IPS-NIHi11 (cell line): ENCODE data around the gene HOXC11.

Experiments used
- DNase-seq: peaks from one replicate; pipeline ENCODE4 v3.0.0; 2012; ENCODE audit warnings: mixed read lengths, low spot score

Gene HOXC11

DNA sequence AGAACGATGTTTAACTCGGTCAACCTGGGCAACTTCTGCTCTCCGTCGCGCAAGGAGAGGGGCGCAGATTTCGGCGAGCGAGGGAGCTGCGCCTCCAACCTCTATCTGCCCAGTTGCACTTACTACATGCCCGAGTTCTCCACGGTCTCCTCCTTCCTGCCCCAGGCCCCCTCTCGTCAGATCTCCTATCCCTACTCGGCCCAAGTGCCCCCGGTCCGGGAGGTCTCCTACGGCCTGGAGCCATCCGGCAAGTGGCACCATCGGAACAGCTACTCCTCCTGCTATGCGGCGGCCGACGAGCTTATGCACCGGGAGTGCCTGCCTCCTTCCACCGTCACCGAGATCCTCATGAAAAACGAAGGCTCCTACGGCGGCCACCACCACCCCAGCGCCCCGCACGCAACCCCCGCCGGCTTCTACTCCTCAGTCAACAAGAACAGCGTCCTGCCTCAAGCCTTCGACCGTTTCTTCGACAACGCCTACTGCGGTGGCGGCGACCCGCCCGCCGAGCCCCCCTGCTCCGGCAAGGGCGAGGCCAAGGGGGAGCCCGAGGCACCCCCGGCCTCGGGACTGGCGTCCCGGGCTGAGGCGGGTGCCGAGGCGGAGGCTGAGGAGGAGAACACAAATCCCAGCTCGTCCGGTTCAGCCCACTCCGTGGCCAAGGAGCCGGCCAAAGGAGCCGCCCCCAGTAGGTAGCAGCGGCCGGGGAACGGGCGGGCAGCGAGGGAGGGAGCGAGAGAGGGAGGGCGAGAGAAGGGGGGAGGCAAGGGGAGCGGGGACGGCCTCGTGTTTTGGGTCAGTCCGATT lies 513 bp downstream of the HOXC11 start:
- DNase-seq: peak; percentile 63

GRCh38 chr12:53974084-53975063 lies 1.4 kb downstream of the HOXC11 start, which contains the start of gene HOTAIR:
Gene HOTAIR (minus strand): TSS chr12:53974954.
- no peak for DNase-seq

GRCh38 chr12:53975064-53975471 lies 2.1 kb downstream of the HOXC11 start:
- DNase-seq: no peak

GRCh38 chr12:53975479-53976152 lies 2.7 kb downstream of the HOXC11 start:
- no peak for DNase-seq

DNA sequence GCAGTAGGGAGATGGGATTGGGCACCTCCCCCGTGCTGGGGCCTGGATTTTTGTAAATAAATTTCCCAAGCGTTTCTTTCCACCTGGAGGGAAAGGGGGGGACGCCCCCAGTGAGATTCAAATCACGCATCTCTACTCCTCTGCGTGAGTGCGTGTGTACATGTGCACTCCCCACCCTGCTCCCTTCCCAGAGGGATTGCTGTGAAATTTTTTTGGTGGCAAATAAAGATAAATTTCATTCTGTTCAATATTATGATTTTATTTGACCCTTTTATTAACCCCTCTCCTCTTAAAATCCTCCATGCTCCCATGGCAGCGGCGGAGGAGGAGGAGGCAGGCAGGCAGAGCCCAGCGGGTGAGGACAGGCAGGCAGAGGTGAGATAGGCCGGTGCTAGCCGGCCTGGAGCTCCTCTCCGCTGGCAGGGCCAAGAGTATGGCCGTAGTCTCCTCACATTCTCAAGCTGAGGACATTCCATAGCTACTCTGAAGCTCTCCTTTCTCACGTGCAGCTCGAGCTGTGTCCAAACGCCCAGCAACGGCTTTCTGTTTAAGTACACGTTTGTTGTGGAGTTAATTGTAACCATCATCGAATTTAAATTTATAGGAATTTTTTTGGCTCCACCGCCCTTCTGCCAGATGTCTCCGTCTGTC lies 3.4 kb downstream of the HOXC11 start:
- no peak for DNase-seq

DNA sequence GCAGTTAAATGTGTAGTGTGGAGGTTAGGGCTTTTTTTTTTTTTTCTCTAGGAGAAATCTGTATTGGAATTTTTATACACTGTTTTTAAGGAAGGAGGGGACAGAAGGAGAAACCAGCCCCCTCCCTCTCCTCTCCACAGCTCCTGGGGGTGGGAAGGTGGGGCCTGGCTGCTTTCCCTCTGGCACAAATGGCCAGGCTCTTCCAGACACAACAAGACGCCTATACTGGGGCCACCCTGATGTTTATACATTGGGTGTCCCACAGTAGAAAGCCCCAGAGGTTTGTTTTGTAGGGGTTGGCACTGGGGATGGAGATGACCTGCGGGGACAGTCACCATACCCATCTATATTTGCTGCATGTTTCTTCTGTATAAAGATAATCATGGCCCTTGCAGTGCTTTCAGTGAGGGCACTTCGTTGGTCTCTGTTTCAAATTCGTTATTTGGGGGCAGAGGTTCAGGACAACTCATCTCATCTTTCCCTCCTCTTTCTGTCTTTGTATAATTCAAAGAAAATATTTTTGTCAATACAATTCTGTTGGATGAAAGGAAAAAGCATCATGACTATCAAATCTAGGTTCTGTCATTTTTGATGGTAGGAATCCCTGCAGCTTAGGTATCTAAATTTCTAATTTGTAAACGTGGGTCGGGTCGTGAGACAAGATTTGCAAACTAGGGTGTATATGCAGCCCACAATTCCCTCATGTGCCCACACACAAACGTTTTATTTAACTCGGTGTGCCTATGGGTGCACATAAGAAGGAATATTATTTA lies 4.1 kb downstream of the HOXC11 start:
- no peak for DNase-seq

DNA sequence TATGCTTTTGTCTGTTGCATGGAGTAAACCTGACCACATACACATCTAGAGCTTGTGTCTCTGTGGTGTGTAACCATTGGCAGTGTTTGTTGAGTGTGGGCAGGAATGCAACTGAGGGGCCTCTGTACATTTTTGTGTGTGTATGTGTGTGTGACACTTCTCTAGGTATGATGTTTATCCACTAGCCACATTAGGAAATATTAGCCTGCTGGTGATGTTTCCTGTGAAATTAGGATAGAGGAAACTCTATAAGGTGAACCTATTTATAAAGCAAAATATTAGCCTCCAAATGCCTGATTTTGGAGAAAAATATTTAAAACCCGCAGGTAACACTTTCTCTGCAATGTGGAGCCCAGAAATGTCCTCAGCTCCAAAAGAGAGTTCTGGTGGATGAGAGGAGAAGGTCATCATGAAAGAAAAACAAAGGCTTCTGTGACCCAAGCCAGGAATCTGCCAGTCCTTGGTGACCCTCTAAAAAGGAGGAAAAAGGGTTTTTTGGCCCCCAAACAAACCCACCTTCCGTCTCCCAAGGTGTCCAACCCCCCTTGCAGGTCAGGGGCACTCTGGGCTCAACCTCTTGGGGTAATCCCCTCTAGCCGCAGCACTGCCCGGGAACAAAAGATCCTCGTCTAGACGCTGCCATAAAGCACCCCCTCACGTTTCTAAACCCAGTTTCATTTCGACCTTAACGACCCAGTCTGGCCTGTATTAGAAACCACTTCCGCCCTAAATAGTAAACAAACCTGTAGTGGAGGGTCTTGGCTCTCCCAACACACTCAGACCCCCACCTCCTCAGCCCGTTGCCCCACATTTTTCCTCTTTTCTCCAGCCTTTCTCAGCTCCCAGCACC lies 4.9 kb downstream of the HOXC11 start:
- DNase-seq: no peak

DNA sequence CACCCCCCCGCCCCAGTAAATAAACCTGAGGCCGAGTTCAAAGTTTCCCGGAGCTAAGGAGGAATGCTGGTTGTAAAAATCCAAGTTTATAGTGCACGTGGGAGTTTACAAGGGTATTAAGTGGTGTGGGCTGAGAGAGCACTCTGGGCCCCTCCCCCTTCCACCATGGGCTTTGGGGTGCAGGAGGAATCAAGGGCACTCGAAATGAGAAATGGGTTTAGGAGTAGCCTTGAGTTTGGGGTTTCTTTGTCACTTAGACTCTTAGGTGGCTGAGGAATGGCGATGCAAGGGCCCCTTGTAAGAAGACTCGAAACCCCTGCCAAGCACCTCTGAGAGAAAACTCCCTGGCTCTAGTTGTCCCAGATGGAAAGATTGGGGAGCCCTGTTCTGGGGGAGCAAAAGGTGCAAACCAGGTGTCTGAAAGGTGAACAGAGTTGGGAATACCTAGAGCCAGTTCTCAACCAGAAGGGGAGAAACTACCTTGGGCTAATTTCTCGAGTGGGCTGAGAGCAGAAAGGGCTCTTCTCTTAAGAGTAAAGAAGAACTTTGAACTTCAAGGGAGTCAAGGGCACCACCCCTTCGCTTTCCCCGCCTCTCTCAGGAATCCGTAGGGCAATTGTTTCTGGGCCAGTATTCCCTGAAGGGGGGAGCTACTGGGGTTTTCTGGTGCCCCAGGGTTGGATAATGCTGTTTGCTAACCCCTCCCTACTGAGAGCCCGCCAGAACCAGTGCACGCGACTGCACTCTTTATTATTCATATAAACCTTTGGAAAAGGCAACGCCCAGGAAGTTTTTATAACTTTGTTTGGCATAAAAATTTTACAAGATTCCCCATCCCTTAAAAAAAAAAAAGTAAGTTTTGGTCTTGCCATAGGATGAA lies 5.8 kb downstream of the HOXC11 start:
- no peak for DNase-seq

DNA sequence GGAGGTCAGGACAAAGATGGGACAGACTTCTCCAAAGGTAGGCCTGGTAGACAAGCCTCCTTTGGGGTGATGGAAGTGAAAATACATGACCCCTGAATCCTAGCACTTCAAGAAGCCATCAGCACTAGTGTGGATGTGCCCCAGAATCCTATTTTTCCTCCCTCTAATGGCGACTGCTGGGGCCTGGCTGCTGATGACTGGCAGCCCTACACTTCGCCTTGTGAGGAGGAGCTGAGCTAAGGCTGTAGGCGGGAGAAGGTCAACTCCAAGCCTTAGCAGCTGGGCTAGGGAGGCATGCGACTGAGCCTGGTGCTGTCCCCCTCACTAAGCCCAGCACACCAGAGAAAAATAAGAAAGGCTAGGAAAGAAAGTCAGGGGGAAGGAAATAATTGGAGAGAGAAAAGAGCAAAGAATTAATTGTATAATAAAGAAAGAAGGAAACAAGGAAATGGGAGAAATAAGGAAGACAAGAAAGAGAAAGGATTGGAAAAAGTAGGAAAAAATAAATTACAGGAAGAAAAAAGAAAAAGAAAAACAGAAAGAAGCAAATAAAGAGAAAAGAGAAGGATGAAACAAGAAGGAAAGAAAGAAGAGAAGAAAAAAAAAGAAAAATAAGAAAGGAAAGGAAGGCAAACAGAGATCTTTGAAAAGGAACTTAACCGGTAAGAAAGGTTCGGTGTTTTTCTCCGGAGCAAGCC lies 7.3 kb downstream of the HOXC11 start:
- DNase-seq: no peak

DNA sequence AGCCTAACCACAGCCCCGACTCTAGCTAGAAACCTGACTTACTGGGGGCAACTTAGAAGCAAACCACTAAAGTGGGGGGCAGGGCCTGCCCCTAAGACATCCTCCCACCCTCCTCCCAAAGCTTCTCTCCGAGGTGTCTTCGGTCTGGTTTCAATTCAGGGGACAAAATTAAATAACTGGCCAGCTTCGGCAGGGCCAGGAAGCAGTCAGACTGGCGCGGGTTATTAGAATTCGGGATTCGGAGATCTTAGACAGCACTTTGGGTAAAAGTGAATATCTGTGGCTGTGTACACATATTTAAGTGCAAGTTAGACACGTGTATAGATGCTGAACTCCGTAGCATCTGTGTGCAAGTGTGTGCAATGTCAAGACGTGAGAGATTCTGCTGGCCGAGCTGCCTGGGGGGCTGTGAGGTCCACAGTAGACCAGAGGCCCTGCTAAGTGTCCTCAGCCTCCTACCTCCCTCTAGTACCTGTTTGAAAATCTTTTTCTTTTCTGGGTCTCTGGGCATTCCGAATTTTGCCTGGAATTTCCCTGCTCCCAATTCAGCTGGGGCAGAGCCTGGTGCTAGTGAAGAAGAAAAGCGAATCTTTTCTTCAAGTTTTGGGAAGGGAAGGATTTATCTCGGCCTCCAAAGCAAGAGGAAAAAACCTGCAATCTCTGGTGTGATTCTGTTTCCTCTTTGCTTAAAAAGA lies 8.0 kb downstream of the HOXC11 start:
- no peak for DNase-seq

DNA sequence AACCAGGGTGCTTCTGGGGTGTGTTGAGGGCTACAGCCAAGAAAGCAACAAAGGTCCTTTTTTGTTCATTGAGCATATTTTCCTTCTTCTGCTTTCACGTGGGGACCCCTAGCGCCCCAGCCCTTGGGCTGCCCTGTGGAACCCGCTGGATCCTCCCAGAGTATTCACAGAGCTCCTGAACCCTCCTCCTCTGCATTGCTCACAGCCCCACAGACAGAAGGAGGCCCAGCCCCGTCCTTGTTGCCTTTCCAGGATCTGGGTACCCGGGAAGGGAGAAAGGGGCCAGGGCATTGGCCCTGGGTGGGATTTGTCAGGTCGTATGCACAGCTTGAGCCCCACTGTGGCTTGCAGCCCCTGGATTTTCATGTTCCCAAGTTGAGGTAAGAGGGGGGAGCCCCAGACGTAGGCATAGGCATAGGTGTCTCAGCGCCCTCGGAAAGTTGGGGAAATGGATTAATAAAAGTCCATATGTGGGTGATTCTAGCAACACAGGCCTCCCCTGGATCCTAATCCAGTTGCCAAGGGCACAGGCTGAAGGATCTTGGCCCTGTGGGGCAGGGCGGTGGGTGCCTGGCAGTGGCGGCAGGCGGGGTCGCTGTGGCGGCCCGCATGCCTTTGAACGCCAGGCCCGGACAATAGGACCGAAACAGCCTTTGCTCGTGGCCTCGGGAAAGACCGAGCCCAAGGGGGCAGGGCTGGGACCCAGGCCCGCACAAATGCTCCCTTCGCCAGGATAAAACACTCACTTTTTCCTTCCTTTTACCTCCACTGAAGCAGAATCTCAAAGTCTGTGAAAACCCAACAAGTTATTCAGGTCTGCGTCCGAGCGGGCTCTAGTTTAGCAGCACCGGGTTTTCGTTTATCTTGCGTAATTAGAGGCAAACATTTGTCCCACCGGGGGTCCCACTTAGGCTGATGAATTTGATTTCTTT lies 9.0 kb downstream of the HOXC11 start:
- DNase-seq: no peak

DNA sequence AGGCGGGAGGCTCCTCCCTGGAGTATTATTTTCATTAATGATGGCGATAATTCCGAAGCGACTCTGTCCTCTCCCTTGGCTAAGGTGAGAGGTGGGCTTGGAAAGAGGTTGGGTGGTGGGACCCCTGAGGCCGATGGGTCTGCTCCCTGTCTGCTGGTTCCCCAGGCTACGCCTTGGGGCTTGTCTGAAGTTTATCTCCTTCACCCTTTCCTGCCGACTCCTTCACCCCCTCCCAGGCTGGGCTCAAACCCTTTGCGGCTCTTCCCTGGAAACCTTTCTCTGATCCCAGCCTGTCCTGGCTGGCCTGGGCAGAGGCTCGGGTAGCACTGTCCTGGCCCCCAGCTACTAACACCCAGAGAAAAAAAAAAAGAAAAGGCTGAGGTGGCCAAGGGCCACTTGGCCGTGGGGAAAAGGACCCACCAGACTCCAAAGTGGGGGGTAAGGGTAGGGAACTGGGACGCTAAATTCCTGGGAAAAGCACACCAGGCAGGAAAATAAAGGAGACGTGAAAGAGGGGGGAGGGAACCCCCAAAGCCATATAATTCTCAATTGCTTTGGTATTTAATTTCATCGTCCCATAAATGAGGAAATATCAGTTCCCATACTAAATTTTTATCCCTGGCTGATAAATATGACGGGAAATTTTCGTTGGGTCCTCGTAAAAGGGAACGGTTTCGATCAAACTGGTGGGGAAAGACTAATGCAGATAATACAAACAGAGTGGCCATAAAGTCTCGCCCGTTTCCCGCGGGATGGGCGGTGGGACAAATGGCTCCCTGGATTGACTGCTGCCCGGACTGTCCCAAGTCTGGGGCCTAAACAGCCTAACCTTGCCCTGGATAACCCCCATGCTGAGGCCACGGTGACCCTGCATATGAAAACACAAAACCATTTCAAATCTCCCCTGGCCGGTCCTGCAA lies 10.0 kb downstream of the HOXC11 start:
- no peak for DNase-seq

- DNase-seq: no peak
Measured at GRCh38 chr12:53983568-53983949, 10.6 kb downstream of the HOXC11 start.

GRCh38 chr12:53983950-53984572 lies 11.1 kb downstream of the HOXC11 start:
- no peak for DNase-seq
